GM12873 (cell line): Measurements from ENCODE around the gene ATRNL1.

Source experiments
- TF ChIP-seq, protein P1 (sequence below): IDR thresholded peaks from 2 replicates; pipeline ENCODE4 v1.5.1; 2012; ENCODE audit warnings: low read depth, mild to moderate bottlenecking, moderate library complexity, low read length, control low read depth; ENCODE audit not compliant: insufficient read depth; ENCODE audit errors: missing control alignments

ATRNL1 gene

DNA sequence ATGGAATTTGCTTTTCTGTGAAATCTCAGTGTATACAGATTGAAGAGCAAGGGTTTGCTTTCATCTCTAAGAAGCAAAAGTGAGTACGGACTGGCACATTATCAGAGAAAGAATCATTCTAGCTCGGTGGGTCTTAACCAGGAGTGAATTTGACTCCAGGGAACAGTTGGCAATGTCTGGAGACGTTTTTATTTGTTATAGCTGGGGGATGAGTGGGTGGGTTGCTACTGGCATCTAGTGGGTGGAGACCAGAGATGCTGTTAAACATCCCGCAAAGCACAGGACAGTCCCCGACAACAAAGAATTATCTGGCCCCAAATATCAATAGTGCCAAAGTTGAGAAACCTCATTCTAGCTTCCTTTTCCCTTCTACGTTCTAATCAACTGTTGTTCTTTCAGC, 43.8 kb upstream of the ATRNL1 start:
- TF ChIP-seq, protein P1, sequence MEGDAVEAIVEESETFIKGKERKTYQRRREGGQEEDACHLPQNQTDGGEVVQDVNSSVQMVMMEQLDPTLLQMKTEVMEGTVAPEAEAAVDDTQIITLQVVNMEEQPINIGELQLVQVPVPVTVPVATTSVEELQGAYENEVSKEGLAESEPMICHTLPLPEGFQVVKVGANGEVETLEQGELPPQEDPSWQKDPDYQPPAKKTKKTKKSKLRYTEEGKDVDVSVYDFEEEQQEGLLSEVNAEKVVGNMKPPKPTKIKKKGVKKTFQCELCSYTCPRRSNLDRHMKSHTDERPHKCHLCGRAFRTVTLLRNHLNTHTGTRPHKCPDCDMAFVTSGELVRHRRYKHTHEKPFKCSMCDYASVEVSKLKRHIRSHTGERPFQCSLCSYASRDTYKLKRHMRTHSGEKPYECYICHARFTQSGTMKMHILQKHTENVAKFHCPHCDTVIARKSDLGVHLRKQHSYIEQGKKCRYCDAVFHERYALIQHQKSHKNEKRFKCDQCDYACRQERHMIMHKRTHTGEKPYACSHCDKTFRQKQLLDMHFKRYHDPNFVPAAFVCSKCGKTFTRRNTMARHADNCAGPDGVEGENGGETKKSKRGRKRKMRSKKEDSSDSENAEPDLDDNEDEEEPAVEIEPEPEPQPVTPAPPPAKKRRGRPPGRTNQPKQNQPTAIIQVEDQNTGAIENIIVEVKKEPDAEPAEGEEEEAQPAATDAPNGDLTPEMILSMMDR: peak; percentile 5

GRCh38 chr10:115049960-115050359, 43.2 kb upstream of the ATRNL1 start:
- TF ChIP-seq, protein P1: no peak

- TF ChIP-seq, protein P1: no peak
Observed at GRCh38 chr10:115050375-115051010, 42.7 kb upstream of the ATRNL1 start.

DNA sequence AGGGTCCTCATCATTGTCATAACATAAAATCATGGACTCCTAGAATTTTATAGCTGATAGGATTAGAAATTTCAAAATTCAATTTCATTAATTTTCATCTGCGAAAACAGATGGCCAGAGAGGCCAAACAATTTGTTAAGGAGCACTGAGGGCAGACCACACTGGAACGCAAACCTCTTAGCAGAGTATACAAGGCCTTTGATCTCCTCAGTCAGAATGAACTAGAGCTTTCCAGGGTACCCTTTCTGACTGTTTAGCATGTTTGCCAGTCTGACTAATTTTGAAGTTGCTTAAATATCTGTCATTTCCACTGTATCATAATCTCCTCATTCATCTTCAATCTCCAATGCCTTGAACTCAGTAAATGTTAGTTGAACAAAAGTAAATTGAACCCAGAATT, 41.9 kb upstream of the ATRNL1 start:
- TF ChIP-seq, protein P1: no peak

- TF ChIP-seq, protein P1: no peak
Observed at GRCh38 chr10:115052226-115052625, 40.9 kb upstream of the ATRNL1 start.

DNA sequence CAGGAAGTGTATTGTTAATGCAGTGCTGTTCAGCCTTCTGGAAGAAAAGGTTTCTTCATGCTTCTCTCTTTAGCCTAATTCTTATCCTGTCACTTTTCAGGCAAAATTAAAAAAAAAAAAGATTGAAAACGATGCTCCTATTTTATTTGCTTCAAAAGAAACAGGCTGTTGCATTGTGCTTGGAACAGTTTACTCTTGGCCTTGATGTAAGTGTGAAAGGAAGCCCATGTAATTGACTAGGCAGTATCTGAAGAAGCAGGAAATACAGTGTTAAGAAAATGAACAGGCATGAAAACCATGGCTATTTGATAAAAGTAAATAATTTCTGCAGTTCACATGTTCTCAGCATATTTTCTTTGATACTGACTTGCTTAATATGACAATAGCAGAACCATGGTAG, 40.4 kb upstream of the ATRNL1 start:
- TF ChIP-seq, protein P1: no peak

DNA sequence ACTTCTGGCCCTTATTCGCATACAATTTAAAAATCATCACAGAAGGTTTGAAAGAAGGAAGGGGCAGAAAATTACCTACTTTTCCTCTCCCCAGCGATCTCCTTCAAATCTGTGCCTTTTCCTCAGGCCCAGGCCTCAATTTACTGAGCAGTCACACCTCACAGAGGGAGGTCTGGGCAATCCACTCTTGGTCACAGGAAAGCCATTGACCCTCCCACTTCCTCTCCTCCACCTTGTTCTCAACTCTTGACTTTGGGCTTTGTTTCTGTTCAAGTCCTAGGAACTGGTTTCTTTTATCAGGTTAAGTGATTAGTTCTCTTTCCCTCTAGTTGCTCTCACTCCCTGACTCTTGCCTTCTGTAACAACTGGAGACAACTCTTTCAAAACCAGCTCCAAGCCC, 37.0 kb upstream of the ATRNL1 start:
- TF ChIP-seq, protein P1: no peak
